ENCODE data around the gene CHST12. TPM values are rescaled to one million over a fixed set of nuclear protein-coding genes. Genes with fewer than 3 reads are reported as not detected.

The CHST12 gene
- polyA plus RNA-seq, 1 donor from 2014 or later, result 6.4 TPM

GRCh38 chr7:2484868-2485267 lies 81.5 kb downstream of the CHST12 start:
- H3K36me3 ChIP-seq (ENCODE audit: insufficient read depth, low read length), result no peaks in the 10 kb centered on the region
- H3K4me3 ChIP-seq (ENCODE audit: low read length), result no peak overlapping the region
- TF ChIP-seq POLR2AphosphoS5 (IDR thresholded peaks at IDR 0.05) (no peak), TAF1 (IDR thresholded peaks at IDR 0.05; ENCODE audit: low read depth) (no peak), RAD21 (conservative IDR thresholded peaks at IDR 0.05) (no peak), SMC3 (conservative IDR thresholded peaks at IDR 0.05; ENCODE audit: poor library complexity) (no peak), EZH2 (IDR thresholded peaks at IDR 0.05; ENCODE audit: borderline replicate concordance, insufficient read depth, low read length, poor library complexity, severe bottlenecking) (no peak), EP300 (conservative IDR thresholded peaks at IDR 0.05; ENCODE audit: poor library complexity, severe bottlenecking) (no peak), MXI1 (conservative IDR thresholded peaks at IDR 0.05; ENCODE audit: poor library complexity, severe bottlenecking) (no peak), REST (IDR thresholded peaks at IDR 0.05; ENCODE audit: borderline replicate concordance) (no peak)
- TF ChIP-seq, protein P1, sequence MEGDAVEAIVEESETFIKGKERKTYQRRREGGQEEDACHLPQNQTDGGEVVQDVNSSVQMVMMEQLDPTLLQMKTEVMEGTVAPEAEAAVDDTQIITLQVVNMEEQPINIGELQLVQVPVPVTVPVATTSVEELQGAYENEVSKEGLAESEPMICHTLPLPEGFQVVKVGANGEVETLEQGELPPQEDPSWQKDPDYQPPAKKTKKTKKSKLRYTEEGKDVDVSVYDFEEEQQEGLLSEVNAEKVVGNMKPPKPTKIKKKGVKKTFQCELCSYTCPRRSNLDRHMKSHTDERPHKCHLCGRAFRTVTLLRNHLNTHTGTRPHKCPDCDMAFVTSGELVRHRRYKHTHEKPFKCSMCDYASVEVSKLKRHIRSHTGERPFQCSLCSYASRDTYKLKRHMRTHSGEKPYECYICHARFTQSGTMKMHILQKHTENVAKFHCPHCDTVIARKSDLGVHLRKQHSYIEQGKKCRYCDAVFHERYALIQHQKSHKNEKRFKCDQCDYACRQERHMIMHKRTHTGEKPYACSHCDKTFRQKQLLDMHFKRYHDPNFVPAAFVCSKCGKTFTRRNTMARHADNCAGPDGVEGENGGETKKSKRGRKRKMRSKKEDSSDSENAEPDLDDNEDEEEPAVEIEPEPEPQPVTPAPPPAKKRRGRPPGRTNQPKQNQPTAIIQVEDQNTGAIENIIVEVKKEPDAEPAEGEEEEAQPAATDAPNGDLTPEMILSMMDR (IDR thresholded peaks at IDR 0.05; ENCODE audit: poor library complexity, severe bottlenecking), result no peak

DNA sequence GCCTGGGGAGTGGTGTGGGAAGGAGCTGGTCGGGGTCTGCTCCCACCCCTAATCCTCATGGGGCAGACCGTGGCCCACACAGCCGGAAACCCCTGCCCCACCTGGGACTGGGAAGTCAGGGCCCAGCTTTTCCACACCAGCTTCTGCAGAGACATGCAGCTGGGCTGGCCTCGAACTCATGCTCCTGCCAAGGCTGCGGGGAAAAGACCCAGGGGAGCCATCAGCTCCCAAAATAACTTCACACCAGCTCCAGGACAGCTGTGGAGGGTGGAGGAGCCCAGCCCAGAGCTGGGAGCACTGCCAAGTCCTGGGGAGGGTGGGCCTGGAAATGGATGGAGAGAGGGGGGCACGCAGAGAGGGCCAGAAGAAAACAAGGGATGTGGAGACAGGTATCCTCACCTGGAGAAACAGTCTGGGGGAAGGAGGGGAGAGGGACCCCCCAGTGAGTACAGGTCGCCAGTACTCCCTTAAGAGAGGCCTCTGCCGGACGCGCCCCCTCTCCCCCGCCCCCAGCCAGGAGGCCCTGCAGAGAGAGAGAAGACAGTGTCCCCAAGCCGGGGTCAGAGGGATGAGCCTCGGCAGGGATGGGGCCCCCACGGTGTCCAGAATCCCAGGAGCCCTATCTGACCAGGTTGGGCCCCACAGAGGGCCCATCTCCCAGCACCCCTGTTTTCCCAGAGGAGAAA lies 84.3 kb downstream of the CHST12 start:
- H4K20me1 ChIP-seq (ENCODE audit: insufficient read depth), result no peaks in the 10 kb centered on the region
- no peak for TF ChIP-seq MXI1 (conservative IDR thresholded peaks at IDR 0.05; ENCODE audit: poor library complexity, severe bottlenecking)
- no peak for TF ChIP-seq SMC3 (conservative IDR thresholded peaks at IDR 0.05; ENCODE audit: poor library complexity)
- TF ChIP-seq, protein P1 (IDR thresholded peaks at IDR 0.05; ENCODE audit: poor library complexity, severe bottlenecking), result no peak
- TF ChIP-seq POLR2AphosphoS5 (IDR thresholded peaks at IDR 0.05), result no peak
- no peaks in the 10 kb centered on the region for H3K36me3 ChIP-seq (ENCODE audit: insufficient read depth, low read length)
- H3K4me3 ChIP-seq (ENCODE audit: low read length), result no peak overlapping the region
- no peaks in the 10 kb centered on the region for H3K79me2 ChIP-seq (replicated peaks; ENCODE audit: insufficient read depth, low read length)
- H3K9me3 ChIP-seq (ENCODE audit: low read length), result no peaks in the 10 kb centered on the region
- no peak overlapping the region for H2AFZ ChIP-seq (ENCODE audit: low read depth, low read length)
- H3K9ac ChIP-seq (ENCODE audit: low read length), result no peak overlapping the region
- H3F3A ChIP-seq (ENCODE audit: insufficient read depth, low read length, poor library complexity, severe bottlenecking), result no peaks in the 10 kb centered on the region
- H3K4me2 ChIP-seq (ENCODE audit: low read length), result no peak overlapping the region
- H3K27ac ChIP-seq (ENCODE audit: low read length), result no peak overlapping the region
- no peaks in the 10 kb centered on the region for H3K9me2 ChIP-seq (ENCODE audit: insufficient read depth, low read length)
- no peaks in the 10 kb centered on the region for H3K27me3 ChIP-seq (ENCODE audit: insufficient read depth, low read depth, low read length)

More at GRCh38 chr7:2484868-2485267, 81.5 kb downstream of the CHST12 start:
- Histone ChIP-seq H3K9me3 (ENCODE audit: low read length) (no peaks in the 10 kb centered on the region), H2AFZ (ENCODE audit: low read depth, low read length) (no peak overlapping the region), H4K20me1 (ENCODE audit: insufficient read depth) (no peaks in the 10 kb centered on the region), H3K9me2 (ENCODE audit: insufficient read depth, low read length) (no peaks in the 10 kb centered on the region), H3K9ac (ENCODE audit: low read length) (no peak overlapping the region), H3K27me3 (ENCODE audit: insufficient read depth, low read depth, low read length) (no peaks in the 10 kb centered on the region), H3K4me2 (ENCODE audit: low read length) (no peak overlapping the region), H3K27ac (ENCODE audit: low read length) (no peak overlapping the region), H3K79me2 (replicated peaks; ENCODE audit: insufficient read depth, low read length) (no peaks in the 10 kb centered on the region), H3F3A (ENCODE audit: insufficient read depth, low read length, poor library complexity, severe bottlenecking) (no peaks in the 10 kb centered on the region)

Measured in neural cell (in vitro differentiated cells).